ENCODE data around the gene SAMMSON.

DNA sequence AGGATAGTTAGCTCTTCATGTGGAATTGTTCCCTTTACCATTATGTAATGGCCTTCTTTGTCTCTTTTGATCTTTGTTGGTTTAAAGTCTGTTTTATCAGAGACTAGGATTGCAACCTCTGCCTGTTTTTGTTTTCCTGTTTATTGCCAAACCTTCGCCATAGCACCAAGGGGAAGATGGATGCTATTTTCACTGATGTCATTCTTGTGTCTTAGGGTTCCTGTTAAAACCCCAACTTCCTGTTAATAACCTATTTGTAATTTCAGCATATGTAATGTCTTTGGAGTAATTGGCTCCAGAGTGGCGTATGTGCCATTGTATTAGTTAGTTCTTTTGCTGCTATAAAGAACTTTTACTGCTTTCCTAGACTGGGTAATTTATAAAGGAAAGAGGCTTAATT lies 10.8 kb downstream of the SAMMSON start:
- TF ChIP-seq FOXP2 (optimal IDR thresholded peaks at IDR 0.05; ENCODE audit: borderline replicate concordance, extremely low read depth, extremely low read length, insufficient read depth) = no peak
- no peak for TF ChIP-seq POLR2AphosphoS5 (IDR thresholded peaks at IDR 0.05; ENCODE audit: low read depth, low read length)
